ENCODE data around the gene EGR1.
"Not testable (repeated sequence)": the region's sequence is repeated elsewhere in the genome, so short reads cannot be mapped to it uniquely, and the experiment has no call there.

The EGR1 gene

DNA sequence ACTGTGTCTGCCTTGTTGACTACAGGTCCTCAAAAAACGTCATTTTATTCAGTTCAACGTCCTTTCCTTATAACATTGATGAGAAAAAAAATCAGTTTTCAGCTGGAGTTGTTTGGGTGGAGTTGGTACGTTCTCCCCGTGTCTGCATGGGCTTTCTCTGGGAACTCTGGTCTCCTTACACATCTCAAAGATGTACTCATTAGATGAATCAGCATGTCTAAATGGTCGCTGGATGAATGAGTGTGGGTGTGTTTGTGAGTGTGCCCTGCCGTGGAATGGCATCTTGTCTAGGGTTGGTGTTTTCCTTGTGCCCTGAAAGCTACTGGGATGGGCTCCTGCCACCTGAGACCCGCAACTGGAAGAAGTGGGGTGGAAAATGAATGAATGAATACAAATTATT, 30.1 kb downstream of the EGR1 start:
- in situ Hi-C loops (cut with HindIII; ENCODE audit: low pct_ligation_motif_present, low pct_unique_long_range_greater_than_20kb, low sequenced_read_pairs), result no loop called here
- DNase-seq, result no peak

DNA sequence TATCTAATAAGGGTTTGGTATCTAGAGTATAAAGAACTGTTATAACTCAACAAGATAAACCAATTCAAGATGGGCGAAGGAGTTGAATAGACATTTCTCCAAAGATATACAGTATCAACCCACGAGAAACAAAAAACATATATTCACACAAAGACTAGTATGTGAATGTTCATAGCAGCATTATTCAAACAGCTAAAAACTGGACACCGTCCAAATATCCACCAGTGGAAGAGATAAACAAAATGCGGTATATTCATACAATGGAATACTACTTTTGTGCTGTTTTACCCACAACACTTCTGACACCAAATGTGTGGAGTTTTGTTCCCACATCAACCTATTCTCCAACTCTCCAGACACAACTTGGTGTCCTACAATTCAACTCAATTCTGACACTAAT, 33.1 kb downstream of the EGR1 start:
- no peak for DNase-seq
- in situ Hi-C loops (cut with HindIII; ENCODE audit: low pct_ligation_motif_present, low pct_unique_long_range_greater_than_20kb, low sequenced_read_pairs), result no loop called here

DNA sequence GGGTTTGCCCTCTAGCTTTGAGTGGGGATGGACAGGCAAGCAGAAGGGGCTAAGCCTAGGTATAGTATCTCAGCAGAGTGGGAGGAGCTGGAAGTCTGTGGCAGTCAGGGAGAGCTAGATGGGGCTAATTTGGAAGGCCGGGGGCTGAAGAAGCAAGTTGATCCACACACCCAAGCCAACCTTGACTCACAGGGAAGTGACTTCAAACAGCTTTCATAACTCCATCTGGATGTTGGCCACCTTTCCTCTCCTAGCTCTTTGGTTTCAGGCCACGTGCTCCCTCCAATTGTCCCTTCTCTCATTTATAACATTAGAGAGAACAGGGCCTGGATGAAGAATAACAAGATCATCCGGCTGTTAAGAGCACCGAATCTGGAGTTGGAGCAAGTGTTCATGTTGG, 36.8 kb downstream of the EGR1 start:
- in situ Hi-C loops (cut with HindIII; ENCODE audit: low pct_ligation_motif_present, low pct_unique_long_range_greater_than_20kb, low sequenced_read_pairs), result no loop called here
- DNase-seq, result no peak

DNA sequence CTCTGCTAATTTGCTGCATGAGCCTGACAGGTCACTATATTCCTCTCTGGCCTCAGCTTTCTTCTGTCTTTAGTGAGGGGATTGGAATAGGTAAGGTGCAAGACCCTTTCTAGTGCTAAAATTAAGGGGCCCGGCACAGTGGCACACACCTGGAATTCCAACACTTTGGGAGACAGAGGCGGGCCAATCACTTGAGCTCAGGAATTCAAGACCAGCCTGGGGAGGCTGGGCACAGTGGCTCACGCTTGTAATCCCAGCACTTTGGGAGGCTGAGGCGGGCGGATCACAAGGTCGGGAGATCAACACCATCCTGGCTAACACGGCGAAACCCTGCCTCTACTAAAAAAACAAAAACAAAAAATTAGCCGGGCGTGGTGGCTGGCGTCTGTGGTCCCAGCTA, 37.2 kb downstream of the EGR1 start:
- no peak for DNase-seq
- in situ Hi-C loops (cut with HindIII; ENCODE audit: low pct_ligation_motif_present, low pct_unique_long_range_greater_than_20kb, low sequenced_read_pairs), result no loop called here

DNA sequence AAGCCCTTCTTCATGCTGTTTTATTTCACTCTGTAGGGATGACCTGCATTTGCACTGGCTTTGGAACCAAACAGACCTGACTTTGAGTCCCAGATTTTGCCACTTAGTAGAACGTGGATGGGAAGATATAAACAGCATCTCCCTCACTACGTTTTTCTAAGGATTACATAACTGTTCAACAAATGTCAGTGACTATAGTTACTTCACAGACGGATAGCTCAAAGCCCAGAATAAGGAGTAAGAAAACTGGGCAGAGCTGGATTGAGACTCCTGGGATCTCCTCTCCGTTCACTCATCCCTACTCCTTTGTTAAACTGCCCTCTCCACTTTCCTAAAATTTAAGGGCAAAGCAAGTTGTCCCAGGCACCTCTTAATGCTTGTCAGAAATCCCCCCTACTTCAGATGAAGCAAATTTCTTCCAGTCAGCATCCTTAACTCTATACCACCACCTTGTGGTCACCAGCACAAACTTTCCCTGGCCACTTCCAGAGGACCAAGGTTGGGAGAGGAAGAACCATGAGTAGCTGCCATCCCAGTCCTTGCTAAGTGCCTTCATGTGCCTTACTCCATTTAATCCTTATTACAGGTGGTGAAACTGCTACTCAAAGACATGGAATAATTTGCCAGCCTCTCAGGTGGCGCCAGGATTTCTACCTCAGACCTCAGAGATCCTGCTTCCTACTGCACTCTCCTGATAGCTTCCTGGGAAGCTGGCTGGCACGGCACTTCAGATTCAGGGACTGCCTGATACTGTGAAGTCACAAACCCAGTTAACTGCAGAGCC, 38.4 kb downstream of the EGR1 start:
- peak; percentile 64 for DNase-seq
- in situ Hi-C loops (cut with HindIII; ENCODE audit: low pct_ligation_motif_present, low pct_unique_long_range_greater_than_20kb, low sequenced_read_pairs), result no loop called here

DNA sequence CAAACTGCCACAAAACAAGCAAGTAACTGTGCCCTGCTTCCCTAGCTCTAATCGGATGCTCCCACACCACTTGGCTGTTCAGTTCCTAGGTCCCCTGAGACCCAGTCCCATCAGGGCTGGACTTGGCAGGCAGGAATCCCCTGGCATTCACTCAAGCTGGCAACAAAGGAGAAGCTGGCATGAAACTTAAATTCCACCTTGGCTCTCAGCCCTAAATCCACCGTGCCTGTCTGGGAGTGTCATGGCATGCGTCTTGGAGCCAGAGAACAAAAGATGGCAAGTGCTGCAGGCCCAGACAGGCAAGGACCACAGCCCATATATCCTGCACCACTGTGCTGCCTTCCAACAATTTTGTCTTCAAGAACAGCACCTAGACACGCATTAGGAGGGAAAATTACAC, 39.5 kb downstream of the EGR1 start:
- in situ Hi-C loops (cut with HindIII; ENCODE audit: low pct_ligation_motif_present, low pct_unique_long_range_greater_than_20kb, low sequenced_read_pairs), result no loop called here
- DNase-seq, result peak; percentile 13

DNA sequence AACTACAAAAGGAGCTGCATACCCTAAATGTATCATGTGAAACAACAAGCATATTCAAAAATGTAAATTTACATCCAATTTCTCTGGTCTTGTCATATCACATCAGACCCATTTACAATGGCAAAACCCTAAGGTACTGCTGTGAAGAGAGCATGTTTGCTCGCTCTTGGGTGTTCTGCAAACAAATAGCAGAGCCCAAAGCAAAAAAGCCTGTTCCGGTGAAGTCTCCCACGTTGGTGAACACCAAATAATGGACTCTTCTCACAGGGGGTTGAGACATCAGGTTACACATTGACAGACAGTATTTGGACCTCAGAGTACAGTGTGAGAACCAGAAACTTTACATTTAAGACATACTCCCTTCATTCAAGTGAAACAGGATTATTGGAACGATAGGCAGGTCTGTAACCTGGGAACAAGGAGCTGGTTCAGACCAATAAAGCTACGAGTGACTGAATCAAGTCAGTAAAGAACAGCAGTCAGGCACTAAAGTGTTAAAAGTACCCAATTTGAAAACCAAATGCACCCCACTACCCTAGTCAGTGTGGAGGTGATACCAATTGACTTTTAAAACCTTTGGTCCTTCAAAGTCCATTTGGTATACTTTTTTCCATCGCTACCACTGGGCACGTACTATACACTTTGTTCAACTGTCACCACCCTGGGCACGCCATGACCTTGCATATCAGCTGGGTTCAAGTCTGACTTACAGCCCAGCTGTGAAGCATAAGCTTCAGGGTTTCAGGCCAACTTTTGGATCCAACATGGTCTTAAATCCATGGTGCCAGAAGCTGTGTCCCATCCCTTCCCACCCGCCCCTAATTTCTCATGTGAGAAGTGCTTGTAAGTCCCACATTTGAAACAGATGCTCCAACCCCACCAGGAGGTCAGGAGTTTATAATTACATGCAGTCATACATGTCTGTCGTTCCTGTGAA, 41.4 kb downstream of the EGR1 start:
- in situ Hi-C loops (cut with HindIII; ENCODE audit: low pct_ligation_motif_present, low pct_unique_long_range_greater_than_20kb, low sequenced_read_pairs), result no loop called here
- no peak for DNase-seq

DNA sequence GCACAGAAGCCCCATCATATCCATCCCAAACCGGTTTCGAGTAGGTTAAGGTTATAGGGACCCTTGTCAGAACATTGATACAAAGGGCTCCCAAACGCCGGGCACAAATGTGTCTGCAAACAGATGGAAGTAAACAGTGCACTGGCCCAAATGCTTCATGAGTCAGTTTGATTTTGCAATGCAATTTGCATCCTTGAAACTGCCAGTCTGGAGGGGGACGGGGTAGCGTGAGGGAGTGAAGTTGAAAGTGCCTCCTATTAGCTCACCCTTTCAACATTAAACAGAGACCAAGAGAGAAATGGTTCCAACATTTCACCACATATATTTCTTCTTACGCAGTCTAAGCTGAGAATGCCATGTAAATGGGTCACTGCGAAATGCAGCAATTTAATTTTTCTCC, 42.2 kb downstream of the EGR1 start:
- DNase-seq, result not testable (repeated sequence)

DNA sequence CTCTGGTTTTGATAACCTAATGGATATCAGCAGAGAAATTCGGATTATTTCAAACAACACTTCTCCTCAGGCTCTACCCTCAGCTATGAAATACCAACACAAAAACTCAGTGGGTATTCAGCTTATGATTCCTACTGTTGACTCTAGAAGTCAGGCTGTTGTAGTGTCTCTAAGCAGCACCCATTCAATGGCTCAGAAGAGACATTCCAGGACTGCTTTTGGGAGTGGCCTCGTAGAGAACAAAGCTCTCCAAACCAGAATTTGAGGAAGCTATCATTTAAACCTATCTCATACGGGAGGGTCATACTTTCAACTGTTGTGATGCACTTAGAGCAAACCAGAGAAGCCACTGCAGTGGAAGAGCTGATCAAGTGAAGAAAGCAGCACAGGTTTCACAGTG, 43.7 kb downstream of the EGR1 start:
- in situ Hi-C loops (cut with HindIII; ENCODE audit: low pct_ligation_motif_present, low pct_unique_long_range_greater_than_20kb, low sequenced_read_pairs), result no loop called here
- no peak for DNase-seq

More for the DNA sequence above, 42.2 kb downstream of the EGR1 start:
- in situ Hi-C loops (cut with HindIII; ENCODE audit: low pct_ligation_motif_present, low pct_unique_long_range_greater_than_20kb, low sequenced_read_pairs), result not testable (repeated sequence)

DNA sequence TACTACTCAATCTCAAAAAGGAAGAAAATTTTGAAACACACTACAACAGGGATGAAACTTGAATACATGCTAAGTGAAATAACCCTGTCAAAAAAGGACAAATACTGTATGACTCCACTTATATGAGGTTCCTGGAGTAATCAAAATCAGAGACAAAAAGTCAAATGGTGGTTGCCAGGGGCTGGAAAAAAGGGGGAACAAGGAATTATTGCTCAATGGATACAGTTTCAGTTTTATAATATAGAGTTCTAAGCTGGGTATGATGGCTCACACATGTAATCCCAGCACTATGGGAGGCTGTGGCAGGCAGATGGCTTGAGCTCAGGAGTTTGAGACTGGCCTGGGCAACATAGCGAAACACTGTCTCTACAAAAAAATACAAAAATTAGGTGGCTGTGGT, 48.7 kb downstream of the EGR1 start:
- in situ Hi-C loops (cut with HindIII; ENCODE audit: low pct_ligation_motif_present, low pct_unique_long_range_greater_than_20kb, low sequenced_read_pairs), result no loop called here
- DNase-seq, result no peak

DNA sequence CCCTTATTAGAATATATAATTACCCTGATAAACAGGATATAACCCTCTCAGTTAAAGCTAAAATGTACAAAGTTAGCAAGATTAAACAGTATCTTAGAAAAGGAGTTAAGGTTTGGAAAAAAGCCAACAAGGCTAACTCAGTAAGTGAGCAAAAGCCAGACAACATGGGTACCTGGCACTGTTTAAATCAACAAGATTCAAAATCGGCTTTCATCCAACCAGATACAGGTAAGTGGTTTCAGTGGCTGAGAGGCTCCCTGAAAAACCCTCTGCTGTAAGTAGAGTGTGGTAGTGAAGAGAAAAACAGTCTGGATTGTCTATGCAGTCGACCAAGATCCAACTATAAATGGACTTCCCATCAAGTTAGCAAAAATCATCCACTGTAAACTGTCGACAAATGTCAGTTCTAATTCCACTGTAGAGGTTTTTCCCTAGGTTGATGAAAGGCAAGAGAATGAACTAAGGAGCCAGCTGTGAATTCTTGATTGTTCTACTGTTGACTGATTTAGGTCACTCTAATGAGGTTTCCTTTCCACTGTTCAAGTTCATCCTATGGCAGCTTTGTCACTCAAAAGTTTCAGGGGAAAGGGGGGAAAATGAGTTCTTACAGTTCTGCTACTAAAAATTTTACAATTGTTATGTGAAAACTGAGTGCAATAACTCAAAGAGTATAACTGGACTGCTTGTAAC, 50.4 kb downstream of the EGR1 start:
- in situ Hi-C loops (cut with HindIII; ENCODE audit: low pct_ligation_motif_present, low pct_unique_long_range_greater_than_20kb, low sequenced_read_pairs), result no loop called here
- no peak for DNase-seq

DNA sequence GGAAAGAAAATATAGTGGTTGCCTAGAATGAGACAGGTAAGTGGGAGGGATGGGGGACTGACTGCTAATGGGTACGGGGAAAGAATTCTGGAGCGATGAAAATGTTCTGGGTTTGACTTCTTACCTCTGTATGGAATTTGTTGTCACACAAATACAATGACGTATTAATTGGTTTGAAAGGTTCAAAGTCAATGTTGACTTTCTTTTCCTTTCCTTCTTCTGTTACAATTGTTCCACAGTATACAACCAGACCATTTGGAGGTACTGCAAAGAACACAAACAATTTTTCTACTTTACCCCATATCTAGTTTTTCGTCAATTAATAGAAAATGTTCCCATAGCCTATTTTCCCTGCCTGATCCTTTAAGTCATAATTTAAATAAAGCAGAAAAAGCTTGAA, 52.2 kb downstream of the EGR1 start:
- no peak for DNase-seq
- in situ Hi-C loops (cut with HindIII; ENCODE audit: low pct_ligation_motif_present, low pct_unique_long_range_greater_than_20kb, low sequenced_read_pairs), result no loop called here

All from ACHN (cell line).